HG02642 (cell line): Measurements from ENCODE around the gene GNRH2.
"Not testable (repeated sequence)": the region's sequence is repeated elsewhere in the genome, so short reads cannot be mapped to it uniquely, and the experiment has no call there.

Experiments used
- ATAC-seq: cut with Tn5 transposase; IDR thresholded peaks from one replicate; pipeline ENCODE4 v1.9.1; 2021; ENCODE audit warnings: mild to moderate bottlenecking; ENCODE audit not compliant: unreplicated experiment, poor library complexity

Gene GNRH2

GRCh38 chr20:3071610-3072529 is 28.4 kb downstream of the GNRH2 start, which contains the start of gene OXT:
OXT (plus strand) TSS chr20:3071620; CDS start chr20:3071656, 36 bp downstream.
- no peak for ATAC-seq

- ATAC-seq: no peak
Observed at GRCh38 chr20:3072530-3073250, 29.3 kb downstream of the GNRH2 start.

- ATAC-seq: not testable (repeated sequence)
Observed at GRCh38 chr20:3073251-3073643, 29.8 kb downstream of the GNRH2 start.

- no peak for ATAC-seq
Observed at GRCh38 chr20:3074812-3075211, 31.4 kb downstream of the GNRH2 start.

GRCh38 chr20:3075315-3075714 is 31.9 kb downstream of the GNRH2 start:
- not testable (repeated sequence) for ATAC-seq

GRCh38 chr20:3077618-3078134 is 34.3 kb downstream of the GNRH2 start:
- ATAC-seq: no peak

GRCh38 chr20:3080939-3081388 is 37.5 kb downstream of the GNRH2 start:
- ATAC-seq: no peak

GRCh38 chr20:3081641-3082040 is 38.2 kb downstream of the GNRH2 start:
- no peak for ATAC-seq

GRCh38 chr20:3082306-3082951 is 39.0 kb downstream of the GNRH2 start:
- ATAC-seq: no peak

- no peak for ATAC-seq
Observed at GRCh38 chr20:3082955-3083952, 39.8 kb downstream of the GNRH2 start.

- ATAC-seq: no peak
Observed at GRCh38 chr20:3084283-3084985, 41.0 kb downstream of the GNRH2 start, which contains the start of gene AVP. AVP (minus strand) TSS chr20:3084724; CDS start chr20:3084674, 50 bp downstream.

- no peak for ATAC-seq
Observed at GRCh38 chr20:3084986-3085360, 41.6 kb downstream of the GNRH2 start.

- ATAC-seq: no peak
Observed at GRCh38 chr20:3085571-3086072, 42.2 kb downstream of the GNRH2 start.

GRCh38 chr20:3088031-3088430 is 44.6 kb downstream of the GNRH2 start:
- ATAC-seq: no peak

GRCh38 chr20:3090565-3090964 is 47.1 kb downstream of the GNRH2 start:
- ATAC-seq: no peak

- no peak for ATAC-seq
Observed at GRCh38 chr20:3092611-3093379, 49.4 kb downstream of the GNRH2 start.

- ATAC-seq: no peak
Observed at GRCh38 chr20:3093861-3094361, 50.5 kb downstream of the GNRH2 start.
